ENCODE data around the gene KLHDC1.

Gene KLHDC1

DNA sequence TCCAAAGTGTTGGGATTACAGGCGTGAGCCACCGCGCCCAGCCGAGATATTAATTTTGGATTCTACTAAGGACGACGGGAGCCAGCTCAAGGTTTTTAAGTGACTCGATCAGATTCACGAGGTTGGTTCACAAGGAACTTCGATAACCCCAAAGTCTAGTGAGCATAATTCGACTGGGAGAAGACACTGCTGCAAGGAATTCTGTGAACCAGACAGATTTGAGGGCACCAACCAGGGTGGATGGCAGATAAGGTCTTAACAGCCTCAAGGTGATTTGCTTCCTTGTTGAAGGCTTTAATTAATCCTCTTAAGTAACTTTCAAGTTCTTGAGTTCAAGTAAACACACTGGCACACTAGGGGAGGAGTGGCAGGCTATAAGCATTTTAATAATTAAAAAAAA is 73.9 kb downstream of the KLHDC1 start:
- Histone ChIP-seq H3K36me3 (ENCODE audit: insufficient read depth, low read length) (peaks cover 6% of the 10 kb centered on the region), H3K27ac (ENCODE audit: low read length) (peak overlapping the region; percentile 97), H2AFZ (ENCODE audit: low read depth, low read length) (peak overlapping the region; percentile 79), H3K4me2 (ENCODE audit: insufficient read depth, low read length) (peak overlapping the region; percentile 89), H3K9ac (ENCODE audit: low read depth, low read length) (peak overlapping the region; percentile 100), H3K4me1 (ENCODE audit: insufficient read depth, low read length) (peaks cover 35% of the 10 kb centered on the region), H3K9me3 (ENCODE audit: insufficient read depth, low read length, severe bottlenecking) (no peaks in the 10 kb centered on the region), H3K4me3 (ENCODE audit: low read depth in 1 of 2, low read length in 2 of 2) (peak overlapping the region; percentile 69 to 100; a peak in 3 of 4 replicates), H3K27me3 (ENCODE audit: insufficient read depth, low read length, poor library complexity) (no peaks in the 10 kb centered on the region), H3K79me2 (ENCODE audit: insufficient read depth, low read length) (peaks cover 38% of the 10 kb centered on the region), H4K20me1 (ENCODE audit: insufficient read depth, low read length) (peaks cover 7% of the 10 kb centered on the region; the same call in 1 of the 2 replicates)
- DNase-seq (no peak), ATAC-seq (ENCODE audit: insufficient read depth, low read depth) (no peak)
- TF ChIP-seq, protein P1, sequence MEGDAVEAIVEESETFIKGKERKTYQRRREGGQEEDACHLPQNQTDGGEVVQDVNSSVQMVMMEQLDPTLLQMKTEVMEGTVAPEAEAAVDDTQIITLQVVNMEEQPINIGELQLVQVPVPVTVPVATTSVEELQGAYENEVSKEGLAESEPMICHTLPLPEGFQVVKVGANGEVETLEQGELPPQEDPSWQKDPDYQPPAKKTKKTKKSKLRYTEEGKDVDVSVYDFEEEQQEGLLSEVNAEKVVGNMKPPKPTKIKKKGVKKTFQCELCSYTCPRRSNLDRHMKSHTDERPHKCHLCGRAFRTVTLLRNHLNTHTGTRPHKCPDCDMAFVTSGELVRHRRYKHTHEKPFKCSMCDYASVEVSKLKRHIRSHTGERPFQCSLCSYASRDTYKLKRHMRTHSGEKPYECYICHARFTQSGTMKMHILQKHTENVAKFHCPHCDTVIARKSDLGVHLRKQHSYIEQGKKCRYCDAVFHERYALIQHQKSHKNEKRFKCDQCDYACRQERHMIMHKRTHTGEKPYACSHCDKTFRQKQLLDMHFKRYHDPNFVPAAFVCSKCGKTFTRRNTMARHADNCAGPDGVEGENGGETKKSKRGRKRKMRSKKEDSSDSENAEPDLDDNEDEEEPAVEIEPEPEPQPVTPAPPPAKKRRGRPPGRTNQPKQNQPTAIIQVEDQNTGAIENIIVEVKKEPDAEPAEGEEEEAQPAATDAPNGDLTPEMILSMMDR (IDR thresholded peaks at IDR 0.05; ENCODE audit: borderline replicate concordance, extremely low read depth, low read length, poor library complexity, severe bottlenecking) = no peak
- TF ChIP-seq EZH2 (IDR thresholded peaks at IDR 0.05; ENCODE audit: borderline replicate concordance, low read depth, low read length, severe bottlenecking) = no peak

DNA sequence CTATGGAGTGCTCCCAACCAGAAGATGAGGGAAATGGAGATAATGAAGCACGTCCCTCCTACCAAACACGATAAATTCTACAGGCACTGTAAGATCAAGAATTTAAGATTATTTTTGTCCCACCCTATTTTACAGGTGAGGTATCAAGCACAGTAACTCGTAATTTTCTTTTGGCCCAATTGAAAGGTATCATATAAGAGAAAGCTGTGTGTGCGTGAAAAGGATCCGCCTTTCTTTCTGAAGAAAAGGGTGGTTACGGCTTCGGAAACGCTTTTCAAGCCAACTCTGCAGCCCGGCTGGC is 74.3 kb downstream of the KLHDC1 start:
- H3K27ac ChIP-seq (ENCODE audit: low read length) = peak overlapping the region; percentile 97
- no peak for ATAC-seq (ENCODE audit: insufficient read depth, low read depth)
- peak overlapping the region; percentile 69 to 100; a peak in 3 of 4 replicates for H3K4me3 ChIP-seq (ENCODE audit: low read depth in 1 of 2, low read length in 2 of 2)

DNA sequence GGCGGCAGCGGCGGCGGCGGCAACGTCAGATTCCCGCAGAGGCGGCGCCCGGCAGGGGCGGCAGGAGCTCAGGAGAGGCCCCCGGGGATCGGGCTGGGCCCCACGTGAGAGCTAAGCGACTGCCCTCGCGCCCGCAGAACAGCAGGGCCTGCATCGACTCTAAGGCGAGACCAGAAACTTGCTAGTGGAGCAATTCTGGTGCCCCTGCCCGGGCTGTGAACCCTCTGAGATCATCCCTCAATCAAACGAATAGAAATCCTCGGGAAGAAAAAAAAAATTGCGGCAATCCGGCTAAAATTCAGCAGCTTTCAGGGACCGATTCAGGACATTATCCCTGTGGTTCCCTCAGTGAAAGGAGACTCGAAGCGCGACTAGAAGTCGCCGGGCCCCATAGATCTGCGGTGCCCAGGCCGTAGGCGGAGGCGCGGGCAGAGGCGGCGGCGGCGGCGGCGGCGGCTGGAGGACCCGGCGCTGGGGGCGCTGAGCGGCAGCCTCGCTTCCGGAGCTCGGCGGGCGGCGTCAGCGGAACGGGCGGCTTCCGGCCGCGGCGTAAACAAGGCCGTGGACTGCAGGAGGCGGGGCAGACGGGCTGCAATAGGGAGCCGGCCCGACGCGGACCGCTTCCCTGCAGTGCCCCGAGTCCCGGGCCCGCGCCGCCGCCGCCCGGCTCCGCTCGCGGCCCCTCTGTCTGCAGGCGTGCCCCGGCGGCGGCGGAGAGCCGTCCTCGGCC is 74.8 kb downstream of the KLHDC1 start, which contains the start of gene KLHDC2:
TSS of gene KLHDC2 (plus strand) at position 583 of the 730 bp plus-strand sequence. CDS start 316 bp downstream, outside the sequence.
- Histone ChIP-seq H3K9ac (ENCODE audit: low read depth, low read length) (peak within 1 kb of the TSS; percentile 100), H3K4me1 (ENCODE audit: insufficient read depth, low read length) (peaks cover 35% of the 10 kb centered on the region), H3K36me3 (ENCODE audit: insufficient read depth, low read length) (peaks cover 14% of the 10 kb centered on the region), H4K20me1 (ENCODE audit: insufficient read depth, low read length) (peaks cover 7% of the 10 kb centered on the region; the same call in 1 of the 2 replicates), H2AFZ (ENCODE audit: low read depth, low read length) (peak within 1 kb of the TSS; percentile 96), H3K27ac (ENCODE audit: low read length) (peak within 1 kb of the TSS; percentile 97), H3K27me3 (ENCODE audit: insufficient read depth, low read length, poor library complexity) (no peaks in the 10 kb centered on the region), H3K79me2 (ENCODE audit: insufficient read depth, low read length) (peaks cover 42% of the 10 kb centered on the region), H3K4me3 (ENCODE audit: low read depth in 1 of 2, low read length in 2 of 2) (peak within 1 kb of the TSS; percentile 100), H3K9me3 (ENCODE audit: insufficient read depth, low read length, severe bottlenecking) (no peaks in the 10 kb centered on the region), H3K4me2 (ENCODE audit: insufficient read depth, low read length) (peak within 1 kb of the TSS; percentile 89)
- DNase-seq (peak; percentile 89), ATAC-seq (ENCODE audit: insufficient read depth, low read depth) (peak; percentile 86)
- no peak for TF ChIP-seq EZH2 (IDR thresholded peaks at IDR 0.05; ENCODE audit: borderline replicate concordance, low read depth, low read length, severe bottlenecking)
- TF ChIP-seq, protein P1 (IDR thresholded peaks at IDR 0.05; ENCODE audit: borderline replicate concordance, extremely low read depth, low read length, poor library complexity, severe bottlenecking) = peak; percentile 61

More for the DNA sequence above, 74.3 kb downstream of the KLHDC1 start:
- Histone ChIP-seq H3K9me3 (ENCODE audit: insufficient read depth, low read length, severe bottlenecking) (no peaks in the 10 kb centered on the region), H3K4me2 (ENCODE audit: insufficient read depth, low read length) (peak overlapping the region; percentile 89), H3K79me2 (ENCODE audit: insufficient read depth, low read length) (peaks cover 38% of the 10 kb centered on the region), H4K20me1 (ENCODE audit: insufficient read depth, low read length) (peaks cover 7% of the 10 kb centered on the region; the same call in 1 of the 2 replicates), H3K9ac (ENCODE audit: low read depth, low read length) (peak overlapping the region; percentile 100), H2AFZ (ENCODE audit: low read depth, low read length) (peak overlapping the region; percentile 79), H3K36me3 (ENCODE audit: insufficient read depth, low read length) (peaks cover 9% of the 10 kb centered on the region), H3K27me3 (ENCODE audit: insufficient read depth, low read length, poor library complexity) (no peaks in the 10 kb centered on the region), H3K4me1 (ENCODE audit: insufficient read depth, low read length) (peaks cover 35% of the 10 kb centered on the region)
- no peak for DNase-seq
- TF ChIP-seq, protein P1 (IDR thresholded peaks at IDR 0.05; ENCODE audit: borderline replicate concordance, extremely low read depth, low read length, poor library complexity, severe bottlenecking) = no peak
- TF ChIP-seq EZH2 (IDR thresholded peaks at IDR 0.05; ENCODE audit: borderline replicate concordance, low read depth, low read length, severe bottlenecking) = no peak
